Astrocyte (in vitro differentiated cells and primary cell): ENCODE data around the gene NHLRC4. TPM values are rescaled to one million over a fixed set of nuclear protein-coding genes. Genes with fewer than 3 reads are reported as not detected.

Source experiments
- DNase-seq: peaks from one replicate; pipeline ENCODE4 v3.0.0-alpha.2; 2010; ENCODE audit warnings: low read depth
- FAIRE-seq: peaks from 2 replicates; lab custom pipeline; 2011; peaks lifted over from hg19 to GRCh38; lab: Jason Lieb, UNC
- H2AFZ ChIP-seq: 2 replicates; pipeline ENCODE4 v1.6.0; 2012; ENCODE audit warnings: low read depth, low read length, inconsistent platforms
- H3K27ac ChIP-seq: 2 replicates; pipeline ENCODE4 v1.5.1; 2011; ENCODE audit warnings: low read depth, low read length, inconsistent platforms
- H3K27me3 ChIP-seq: 2 replicates; pipeline ENCODE4 v1.6.0; 2011; ENCODE audit warnings: low read length, inconsistent platforms; ENCODE audit not compliant: insufficient read depth
- H3K36me3 ChIP-seq: 2 replicates; pipeline ENCODE4 v1.5.1; 2011; ENCODE audit warnings: low read length, inconsistent platforms; ENCODE audit not compliant: insufficient read depth
- H3K4me1 ChIP-seq: 2 replicates; pipeline ENCODE4 v1.5.1; 2011; ENCODE audit warnings: low read length, inconsistent platforms; ENCODE audit not compliant: insufficient read depth
- H3K4me2 ChIP-seq: 2 replicates; pipeline ENCODE4 v1.6.0; 2012; ENCODE audit warnings: low read length, inconsistent platforms
- H3K4me3 ChIP-seq: 2 replicates; pipeline ENCODE4 v1.5.1; 2011; ENCODE audit warnings: low read depth, mild to moderate bottlenecking, low read length, inconsistent platforms; ENCODE audit not compliant: insufficient read depth
- H3K79me2 ChIP-seq: 2 replicates; pipeline ENCODE4 v1.6.0; 2012; ENCODE audit warnings: mild to moderate bottlenecking, low read length, inconsistent platforms; ENCODE audit not compliant: insufficient read depth
- H3K9ac ChIP-seq: 2 replicates; pipeline ENCODE4 v1.6.0; 2012; ENCODE audit warnings: mild to moderate bottlenecking, low read length, inconsistent platforms
- H3K9me3 ChIP-seq: 2 replicates; pipeline ENCODE4 v1.5.1; 2012; ENCODE audit warnings: low read depth, mild to moderate bottlenecking, low read length, inconsistent platforms; ENCODE audit not compliant: insufficient read depth
- H4K20me1 ChIP-seq: 2 replicates; pipeline ENCODE4 v1.6.0; 2012; ENCODE audit warnings: low read length, inconsistent platforms; ENCODE audit not compliant: insufficient read depth
- H3K27ac Mint-ChIP-seq: one replicate; pipeline ENCODE4 v1.8.0; 2021; ENCODE audit warnings: mild to moderate bottlenecking, mixed read lengths; ENCODE audit not compliant: unreplicated experiment
- H3K27me3 Mint-ChIP-seq: one replicate; pipeline ENCODE4 v1.8.0; 2021; ENCODE audit warnings: low read depth, mixed read lengths; ENCODE audit not compliant: unreplicated experiment
- H3K36me3 Mint-ChIP-seq: one replicate; pipeline ENCODE4 v1.8.0; 2021; ENCODE audit warnings: low read depth, mixed read lengths; ENCODE audit not compliant: unreplicated experiment
- H3K4me1 Mint-ChIP-seq: one replicate; pipeline ENCODE4 v1.8.0; 2021; ENCODE audit warnings: low read depth, mixed read lengths; ENCODE audit not compliant: unreplicated experiment
- H3K4me3 Mint-ChIP-seq: one replicate; pipeline ENCODE4 v1.8.0; 2021; ENCODE audit warnings: mild to moderate bottlenecking, moderate library complexity, mixed read lengths; ENCODE audit not compliant: unreplicated experiment
- H3K9me3 Mint-ChIP-seq: one replicate; pipeline ENCODE4 v1.8.0; 2021; ENCODE audit warnings: mild to moderate bottlenecking, mixed read lengths; ENCODE audit not compliant: unreplicated experiment
- CTCF ChIP-seq: IDR thresholded peaks from 2 replicates; pipeline ENCODE4 v1.5.1; 2011; ENCODE audit warnings: low read depth, mild to moderate bottlenecking, inconsistent platforms, low read length, moderate library complexity; ENCODE audit not compliant: insufficient read depth
- EZH2 ChIP-seq: IDR thresholded peaks from 2 replicates; pipeline ENCODE4 v1.6.1; 2012; ENCODE audit warnings: mild to moderate bottlenecking, low read length, inconsistent platforms; ENCODE audit not compliant: insufficient read depth
- total RNA-seq: library from RNA; stranded (reverse); gene quantifications from 2 replicates; pipeline ENCODE4 v1.2.1, GENCODE V29; 2021

The NHLRC4 gene
- total RNA-seq, 1 donor from 2014 or later = 0.73 TPM

- H3K27ac Mint-ChIP-seq = peak overlapping the region; percentile 34
- Histone ChIP-seq H3K4me3 (no peak overlapping the region), H2AFZ (no peak overlapping the region), H3K4me2 (peak overlapping the region; percentile 89), H3K9ac (no peak overlapping the region), H3K4me1 (peaks cover 35% of the 10 kb centered on the region), H3K9me3 (no peaks in the 10 kb centered on the region), H3K79me2 (peaks cover 87% of the 10 kb centered on the region), H3K36me3 (no peaks in the 10 kb centered on the region), H3K27me3 (no peaks in the 10 kb centered on the region), H3K27ac (no peak overlapping the region), H4K20me1 (peaks cover 82% of the 10 kb centered on the region)
- H3K4me1 Mint-ChIP-seq = peaks cover 11% of the 10 kb centered on the region
- no peak for FAIRE-seq
- H3K9me3 Mint-ChIP-seq = no peaks in the 10 kb centered on the region
- no peaks in the 10 kb centered on the region for H3K27me3 Mint-ChIP-seq
- TF ChIP-seq CTCF (no peak), EZH2 (no peak)
- H3K4me3 Mint-ChIP-seq = peak overlapping the region; percentile 91
- no peak for DNase-seq
- H3K36me3 Mint-ChIP-seq = peaks cover 2% of the 10 kb centered on the region
These were observed 36.5 kb upstream of the NHLRC4 start for GRCh38 chr16:530111-530817.

- Mint-ChIP-seq H3K36me3 (no peaks in the 10 kb centered on the region), H3K4me1 (peaks cover 4% of the 10 kb centered on the region), H3K9me3 (no peaks in the 10 kb centered on the region), H3K27me3 (no peaks in the 10 kb centered on the region), H3K27ac (no peak overlapping the region), H3K4me3 (no peak overlapping the region)
- no peak overlapping the region for H3K4me2 ChIP-seq
- no peak for DNase-seq
- H3K4me3 ChIP-seq = no peak overlapping the region
- no peaks in the 10 kb centered on the region for H3K36me3 ChIP-seq
- no peak overlapping the region for H3K9ac ChIP-seq
- FAIRE-seq = no peak
- no peaks in the 10 kb centered on the region for H3K9me3 ChIP-seq
- H3K27me3 ChIP-seq = no peaks in the 10 kb centered on the region
- peaks cover 91% of the 10 kb centered on the region for H3K79me2 ChIP-seq
- H3K27ac ChIP-seq = no peak overlapping the region
- H3K4me1 ChIP-seq = peaks cover 31% of the 10 kb centered on the region
- TF ChIP-seq CTCF (no peak), EZH2 (no peak)
- H2AFZ ChIP-seq = no peak overlapping the region
- peaks cover 81% of the 10 kb centered on the region for H4K20me1 ChIP-seq
These were observed 35.2 kb upstream of the NHLRC4 start for GRCh38 chr16:531494-532125.
